ENCODE results near the gene KLF17. TPM values are rescaled to one million over a fixed set of nuclear protein-coding genes. Genes with fewer than 3 reads are reported as not detected.

KLF17 gene
- total RNA-seq, 4 donors from 2014 or later = not detected

- H3K4me3 ChIP-seq (ENCODE audit: low read depth, poor library complexity, severe bottlenecking) = no peak overlapping the region
- intact Hi-C loops (cut with DNase I; ENCODE audit: low total_unique reads) = no loop called here
- peak in 1 of 2 donors; percentile 28 for DNase-seq (ENCODE audit: low spot score in 2 of 2)
- TF ChIP-seq POLR2A (IDR thresholded peaks at IDR 0.05) (no peak), CTCF (IDR thresholded peaks at IDR 0.05) (no peak)
- 81 to 90% methylated on average over 6 of the region's 6 CpGs for WGBS, 2 donors
Measured at GRCh38 chr1:44119525-44119924, 904 bp downstream of the KLF17 start.

GRCh38 chr1:44120398-44120949 is 1.9 kb downstream of the KLF17 start:
- H3K4me3 ChIP-seq (ENCODE audit: low read depth, poor library complexity, severe bottlenecking) = no peak overlapping the region
- no peak for DNase-seq (ENCODE audit: low spot score in 2 of 2)
- WGBS, 2 donors = 75 to 76% methylated on average over 5 of the region's 5 CpGs
- intact Hi-C loops (cut with DNase I; ENCODE audit: low total_unique reads) = no loop called here
- TF ChIP-seq POLR2A (IDR thresholded peaks at IDR 0.05) (no peak), CTCF (IDR thresholded peaks at IDR 0.05) (no peak)

- no peak for TF ChIP-seq CTCF (IDR thresholded peaks at IDR 0.05)
- intact Hi-C loops (cut with DNase I; ENCODE audit: low total_unique reads) = no loop called here
- DNase-seq (ENCODE audit: low spot score in 2 of 2) = peak in 1 of 2 donors; percentile 60
- H3K4me3 ChIP-seq (ENCODE audit: low read depth, poor library complexity, severe bottlenecking) = no peak overlapping the region
- 88 to 89% methylated on average over 16 of the region's 16 CpGs for WGBS, 2 donors
Measured at GRCh38 chr1:44129616-44130500, 11.2 kb downstream of the KLF17 start.

GRCh38 chr1:44131411-44131810 is 12.8 kb downstream of the KLF17 start:
- 63 to 84% methylated on average over 3 of the region's 3 CpGs for WGBS, 2 donors
- peak in 1 of 2 donors; percentile 13 for DNase-seq (ENCODE audit: low spot score in 2 of 2)
- intact Hi-C loops (cut with DNase I; ENCODE audit: low total_unique reads) = no loop called here
- TF ChIP-seq POLR2A (IDR thresholded peaks at IDR 0.05) (no peak), CTCF (IDR thresholded peaks at IDR 0.05) (no peak)
- no peak overlapping the region for H3K4me3 ChIP-seq (ENCODE audit: low read depth, poor library complexity, severe bottlenecking)

GRCh38 chr1:44134071-44134920 is 15.7 kb downstream of the KLF17 start:
- no peak for TF ChIP-seq CTCF (IDR thresholded peaks at IDR 0.05)
- TF ChIP-seq POLR2A (IDR thresholded peaks at IDR 0.05) = no peak
- 93% methylated on average over 19 of the region's 19 CpGs for WGBS, 2 donors
- intact Hi-C loops (cut with DNase I; ENCODE audit: low total_unique reads) = no loop called here
- DNase-seq (ENCODE audit: low spot score in 2 of 2) = peak in 1 of 2 donors; percentile 66
- H3K4me3 ChIP-seq (ENCODE audit: low read depth, poor library complexity, severe bottlenecking) = no peak overlapping the region

Measured in lower leg skin (tissue), 4 donors.